K562 (cell line): Measurements from ENCODE around the gene DIAPH3. TPM values are rescaled to one million over a fixed set of nuclear protein-coding genes. Genes with fewer than 3 reads are reported as not detected.

Experiments used
- ARID2 ChIP-seq: fragments of 450-650 bp; IDR thresholded peaks from 2 replicates; pipeline ENCODE4 v1.6.1; 2017; ENCODE audit warnings: antibody characterized with exemption, mild to moderate bottlenecking
- BRF2 ChIP-seq: IDR thresholded peaks from 3 replicates; pipeline ENCODE4 v1.6.1; 2011; ENCODE audit warnings: borderline replicate concordance, mild to moderate bottlenecking; ENCODE audit not compliant: insufficient read length, insufficient read depth
- CHD2 ChIP-seq: IDR thresholded peaks from 2 replicates; pipeline ENCODE4 v1.6.1; 2011; ENCODE audit warnings: low read depth, low read length
- CREM ChIP-seq: IDR thresholded peaks from 2 replicates; pipeline ENCODE4 v1.6.1; 2014; ENCODE audit warnings: antibody characterized with exemption, low read depth
- E2F6 ChIP-seq, 2 experiments: IDR thresholded peaks; 2 replicates each; pipeline ENCODE4 v1.6.1; 2011; ENCODE audit warnings: borderline replicate concordance in 1 of 2, control low read depth in 1 of 2, low read depth in 1 of 2, low read length in 1 of 2, mild to moderate bottlenecking in 1 of 2, mixed read lengths in 1 of 2, moderate library complexity in 1 of 2; ENCODE audit not compliant: insufficient read depth in 1 of 2, insufficient read length in 1 of 2, poor library complexity in 1 of 2, severe bottlenecking in 1 of 2; ENCODE audit errors: extremely low read depth in 1 of 2
- ETS2 ChIP-seq: IDR thresholded peaks from 2 replicates; pipeline ENCODE4 v1.6.1; 2016; ENCODE audit warnings: borderline replicate concordance, missing genetic modification characterization, mild to moderate bottlenecking, moderate library complexity, missing compliant biosample characterization; ENCODE audit not compliant: poor library complexity, severe bottlenecking
- FUS ChIP-seq: fragments of 200-400 bp; formaldehyde crosslinking; optimal IDR thresholded peaks from 2 replicates; pipeline ENCODE3; 2017; ENCODE audit warnings: low read depth, low read length
- GABPA ChIP-seq: fragments of 200-800 bp; sonication (Bioruptor generic); conservative IDR thresholded peaks from 2 replicates; pipeline ENCODE4 v1.6.1; 2016; ENCODE audit warnings: low read depth, missing genetic modification characterization, missing compliant biosample characterization
- JUND ChIP-seq, 2 experiments: IDR thresholded peaks; 2 replicates in 1 of 2; 3 replicates in 1 of 2; pipeline ENCODE4 v1.6.1; 2011; ENCODE audit warnings: borderline replicate concordance in 2 of 2, low read depth in 2 of 2, low read length in 2 of 2, improper control_type of control experiment in 1 of 2, missing biosample characterization in 1 of 2, missing genetic modification characterization in 1 of 2, missing genetic modification reagents in 1 of 2
- MBD2 ChIP-seq: sonication (generic); IDR thresholded peaks from 2 replicates; pipeline ENCODE4 v1.6.1; 2016; ENCODE audit warnings: low read depth, borderline replicate concordance
- NR1H2 ChIP-seq: sonication (generic); formaldehyde crosslinking; IDR thresholded peaks from 2 replicates; pipeline ENCODE4 v1.4.0; 2020; ENCODE audit warnings: mild to moderate bottlenecking, missing genetic modification reagents
- PRDM10 ChIP-seq: fragments of 450-650 bp; IDR thresholded peaks from 2 replicates; pipeline ENCODE4 v1.6.1; 2018; ENCODE audit not compliant: partially characterized antibody
- PRMT5 ChIP-seq: sonication (generic); formaldehyde crosslinking; IDR thresholded peaks from 2 replicates; pipeline ENCODE4 v1.5.0; 2020; ENCODE audit warnings: missing genetic modification reagents
- PURB ChIP-seq: sonication (generic); formaldehyde crosslinking; IDR thresholded peaks from 2 replicates; pipeline ENCODE4 v1.9.0; 2021; ENCODE audit warnings: low read depth, mild to moderate bottlenecking, missing genetic modification reagents
- TAF9B ChIP-seq: fragments of 450-650 bp; IDR thresholded peaks from 2 replicates; pipeline ENCODE4 v1.6.1; 2018; ENCODE audit warnings: mild to moderate bottlenecking; ENCODE audit not compliant: partially characterized antibody
- ZNF518B ChIP-seq: fragments of 250-450 bp; sonication (Bioruptor Pico); IDR thresholded peaks from 2 replicates; pipeline ENCODE4 v1.5.0; 2021; ENCODE audit warnings: mild to moderate bottlenecking, moderate library complexity
- ZNF561 ChIP-seq: fragments of 450-650 bp; formaldehyde crosslinking; conservative IDR thresholded peaks from 2 replicates; pipeline ENCODE4 v1.4.0; 2020; ENCODE audit warnings: mild to moderate bottlenecking, moderate library complexity
- polyA plus RNA-seq, 8 experiments: library from polyadenylated mRNA; depleted of rRNA in 4 of 8; stranded (reverse) in 5 of 8; unstranded in 3 of 8; fragments of >200 nt; fragmentation: Nextera tagmentation in 2 of 8; fragmentation: Illumina TruSeq in 1 of 8; extraction: Ambion mirVana in 2 of 8; extraction: Trizol in 1 of 8; gene quantifications; 2 replicates each; pipeline versions ENCODE4 v1.2.1 to v1.2.3, GENCODE V29; 2011 to 2014; ENCODE audit warnings: inconsistent platforms in 1 of 8, missing spikeins in 1 of 8
- total RNA-seq, 7 experiments: library from RNA; depleted of rRNA in 6 of 7; stranded (reverse); fragments of >200 nt in 6 of 7; fragmentation: Illumina TruSeq in 2 of 7; extraction: Trizol in 2 of 7; gene quantifications; 2 replicates each; pipeline versions ENCODE4 v1.2.1 to v1.2.3, GENCODE V29; 2011 to 2021; ENCODE audit warnings: low replicate concordance in 1 of 7

The DIAPH3 gene
- total and polyA plus RNA-seq, 9 of the 15 experiments (the other 6 are each of a cell fraction or from before 2014, with no cell fraction given): 9.0 to 18.7 (median 14.7) TPM

GRCh38 chr13:60165391-60166099, 1.8 kb upstream of the DIAPH3 start (continued):
- TF ChIP-seq TAF9B (no peak), CHD2 (no peak), ARID2 (no peak), CREM (peak; percentile 11; the same call in 1 of the 2 replicates), PURB (no peak), BRF2 (no peak), MBD2 (0 out of 2 replicates have a peak, but pooled peaks have one; percentile 17), GABPA (tag) (no peak), E2F6 (IDR thresholded peaks at IDR 0.05; ENCODE audit: borderline replicate concordance in 1 of 2, extremely low read depth in 1 of 2, insufficient read depth in 1 of 2, insufficient read length in 1 of 2, low read depth in 1 of 2, low read length in 1 of 2, poor library complexity in 1 of 2, severe bottlenecking in 1 of 2) (no peak), ZNF518B (CRISPR knock-in tag) (no peak), ETS2 (tag) (no peak), PRDM10 (no peak), JUND (IDR thresholded peaks at IDR 0.05; ENCODE audit: borderline replicate concordance, low read depth, low read length) (peak; percentile 90), JUND (tag; IDR thresholded peaks at IDR 0.05; ENCODE audit: borderline replicate concordance, low read depth, low read length) (peak; percentile 88; the same call in 2 of the 3 replicates), FUS (no peak), ZNF561 (CRISPR knock-in tag) (no peak), NR1H2 (CRISPR knock-in tag) (no peak), PRMT5 (CRISPR knock-in tag) (no peak)
